Activated CD4-positive, alpha-beta T cell treated with anti-CD3 and anti-CD28 coated beads, Interleukin-2, amount 50 U/mL, for 4 hours (primary cell): ENCODE results near the gene KRTAP9-6.
"Not testable (repeated sequence)": the region's sequence is repeated elsewhere in the genome, so short reads cannot be mapped to it uniquely, and the experiment has no call there.

Experiments
- DNase-seq, 2 experiments: peaks; one replicate each; pipeline ENCODE4 v3.0.0-alpha.2; 2020

The KRTAP9-6 gene

DNA sequence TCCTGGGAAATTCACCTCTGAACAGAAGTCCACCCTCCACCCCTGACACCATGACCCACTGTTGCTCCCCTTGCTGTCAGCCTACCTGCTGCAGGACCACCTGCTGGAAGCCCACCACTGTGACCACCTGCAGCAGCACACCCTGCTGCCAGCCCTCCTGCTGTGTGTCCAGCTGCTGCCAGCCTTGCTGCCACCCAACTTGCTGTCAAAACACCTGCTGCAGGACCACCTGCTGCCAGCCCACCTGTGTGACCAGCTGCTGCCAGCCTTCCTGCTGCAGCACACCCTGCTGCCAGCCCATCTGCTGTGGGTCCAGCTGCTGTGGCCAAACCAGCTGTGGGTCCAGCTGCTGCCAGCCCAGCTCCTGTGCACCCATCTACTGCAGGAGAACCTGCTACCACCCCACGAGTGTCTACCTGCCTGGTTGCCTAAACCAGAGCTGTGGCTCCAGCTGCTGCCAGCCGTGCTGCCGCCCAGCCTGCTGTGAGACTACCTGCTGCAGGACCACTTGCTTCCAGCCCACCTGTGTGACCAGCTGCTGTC lies 10.5 kb downstream of the KRTAP9-6 start, which contains the start of gene KRTAP9-7:
TSS of gene KRTAP9-7 (plus strand) at position 51 of the 543 bp plus-strand sequence. CDS start at position 51, 0 bp downstream.
- not testable (repeated sequence) for DNase-seq

DNA sequence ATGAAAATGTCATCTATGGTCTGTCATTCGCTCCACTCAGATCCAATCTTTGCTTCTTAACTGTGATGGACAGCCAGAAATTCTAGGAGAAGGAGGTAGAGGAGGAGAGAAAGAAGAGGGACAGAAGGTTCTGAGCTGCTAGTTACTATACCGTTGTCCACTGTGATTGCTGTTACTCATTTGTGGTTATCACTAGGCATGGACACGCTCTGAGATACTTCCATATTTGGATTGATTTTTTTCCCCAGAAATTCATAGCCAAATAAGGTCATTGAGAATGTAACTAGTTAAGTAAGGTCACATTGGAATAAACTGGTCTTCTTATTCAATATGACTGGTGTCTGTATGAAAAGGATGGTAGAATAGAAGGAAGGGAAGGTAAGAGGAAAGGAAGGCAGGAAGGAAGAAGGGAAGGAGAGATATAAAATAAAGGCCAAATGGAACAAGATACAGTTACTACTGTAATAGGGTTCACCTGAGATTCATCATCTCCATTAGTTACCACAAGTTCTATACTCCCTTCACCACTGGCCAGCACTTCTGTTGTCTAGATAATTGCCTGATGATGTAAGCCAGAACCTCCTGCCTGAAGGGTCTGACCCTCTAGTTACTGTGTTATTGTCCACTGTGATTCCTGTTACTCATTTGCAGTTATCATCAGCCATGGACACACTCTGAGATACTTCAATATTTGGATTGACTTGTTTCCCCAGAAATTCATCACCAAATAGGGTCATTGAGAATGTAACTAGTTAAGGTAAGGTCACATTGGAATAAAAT lies 13.2 kb downstream of the KRTAP9-6 start:
- DNase-seq: no peak

DNA sequence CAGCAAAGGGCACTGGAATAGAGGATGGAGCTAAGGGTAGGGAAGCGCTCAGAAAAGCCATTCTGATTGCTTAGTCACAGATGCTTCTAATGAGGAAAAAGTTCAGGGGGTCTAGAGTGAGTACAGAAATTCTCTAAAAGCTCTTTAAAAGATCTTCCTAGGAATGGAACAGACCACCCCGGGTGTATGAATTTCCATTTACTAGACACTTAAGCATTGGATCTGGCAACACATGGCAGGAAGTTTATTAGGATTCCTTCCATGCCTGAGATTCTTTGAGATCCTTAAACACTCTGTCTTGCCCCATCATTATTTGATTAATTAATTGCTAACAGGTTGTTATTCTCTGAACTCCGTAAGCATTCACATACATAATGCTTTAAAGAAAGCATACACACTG lies 18.9 kb downstream of the KRTAP9-6 start:
- no peak for DNase-seq

DNA sequence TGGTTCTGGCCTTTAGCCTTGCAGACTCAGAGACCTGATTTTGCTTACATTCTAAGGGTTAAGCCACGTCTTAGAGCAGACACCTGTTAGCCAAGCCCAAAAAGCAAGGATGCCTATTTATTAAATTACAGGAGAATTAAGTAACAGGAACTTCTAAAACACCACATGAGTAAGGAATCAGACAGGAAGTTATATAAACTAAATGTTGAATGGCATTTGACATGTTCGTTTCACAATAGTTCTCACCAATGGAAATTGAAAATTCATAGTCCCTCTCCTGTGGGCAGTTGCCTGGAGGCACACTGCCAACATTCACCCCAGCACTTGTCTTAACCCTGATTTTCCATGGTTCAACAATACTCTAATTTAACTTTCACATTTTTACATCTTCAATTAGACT lies 19.4 kb downstream of the KRTAP9-6 start:
- no peak for DNase-seq

DNA sequence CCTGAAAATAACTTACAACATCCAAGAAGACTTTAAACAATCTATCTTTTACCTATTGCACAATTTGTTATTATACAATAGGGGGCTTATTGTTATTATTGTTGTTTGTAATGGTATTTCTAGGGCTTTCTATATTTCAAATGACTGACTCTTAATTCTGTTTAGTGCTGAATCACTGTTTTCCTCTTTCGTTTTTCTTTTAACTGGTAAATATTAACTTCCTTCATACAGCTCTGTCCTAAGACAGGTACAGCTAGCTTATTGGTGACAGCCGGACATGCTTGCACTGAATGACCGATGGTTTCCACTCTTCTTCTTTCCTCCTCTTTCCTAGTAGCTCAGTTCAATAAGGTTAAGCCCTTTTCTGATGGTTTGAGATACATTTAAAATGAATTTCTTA lies 21.9 kb downstream of the KRTAP9-6 start:
- no peak for DNase-seq

DNA sequence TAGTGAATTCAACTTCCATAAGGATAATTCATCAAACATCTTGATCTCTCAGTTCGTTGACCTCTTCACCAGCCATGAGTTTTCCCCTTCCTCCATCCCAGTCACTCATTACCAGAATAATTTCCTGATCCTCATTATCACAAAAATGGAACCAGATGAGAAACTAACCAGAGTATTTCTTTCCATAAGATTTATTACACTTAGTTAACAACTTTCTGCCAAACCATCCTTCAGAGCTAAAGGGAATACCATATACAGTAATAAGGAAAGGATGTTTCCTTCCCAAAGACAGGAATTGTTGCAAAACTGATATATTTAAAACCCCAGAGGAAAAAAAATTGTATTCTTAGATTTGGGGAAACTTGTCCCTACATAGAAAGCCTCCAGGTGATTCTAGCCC lies 28.8 kb downstream of the KRTAP9-6 start:
- no peak for DNase-seq

DNA sequence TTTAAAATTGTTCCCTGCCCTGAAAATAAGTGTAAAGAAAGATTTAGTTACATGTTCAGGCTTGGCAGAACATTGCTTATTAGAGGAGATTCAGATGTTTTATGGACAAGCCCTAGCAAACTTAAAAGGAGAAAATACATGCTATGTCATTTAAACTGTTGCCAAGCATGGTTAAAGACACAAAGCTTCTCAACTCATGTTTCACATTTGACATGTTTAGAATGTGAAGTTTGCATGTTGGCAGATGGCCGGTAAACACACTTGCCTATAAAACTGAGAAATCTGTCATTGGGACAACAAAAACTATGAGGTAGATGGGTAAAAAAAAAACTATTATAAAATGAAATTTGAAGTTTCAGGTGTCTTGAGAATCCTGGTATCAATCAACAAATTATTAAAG lies 31.7 kb downstream of the KRTAP9-6 start:
- DNase-seq: no peak

DNA sequence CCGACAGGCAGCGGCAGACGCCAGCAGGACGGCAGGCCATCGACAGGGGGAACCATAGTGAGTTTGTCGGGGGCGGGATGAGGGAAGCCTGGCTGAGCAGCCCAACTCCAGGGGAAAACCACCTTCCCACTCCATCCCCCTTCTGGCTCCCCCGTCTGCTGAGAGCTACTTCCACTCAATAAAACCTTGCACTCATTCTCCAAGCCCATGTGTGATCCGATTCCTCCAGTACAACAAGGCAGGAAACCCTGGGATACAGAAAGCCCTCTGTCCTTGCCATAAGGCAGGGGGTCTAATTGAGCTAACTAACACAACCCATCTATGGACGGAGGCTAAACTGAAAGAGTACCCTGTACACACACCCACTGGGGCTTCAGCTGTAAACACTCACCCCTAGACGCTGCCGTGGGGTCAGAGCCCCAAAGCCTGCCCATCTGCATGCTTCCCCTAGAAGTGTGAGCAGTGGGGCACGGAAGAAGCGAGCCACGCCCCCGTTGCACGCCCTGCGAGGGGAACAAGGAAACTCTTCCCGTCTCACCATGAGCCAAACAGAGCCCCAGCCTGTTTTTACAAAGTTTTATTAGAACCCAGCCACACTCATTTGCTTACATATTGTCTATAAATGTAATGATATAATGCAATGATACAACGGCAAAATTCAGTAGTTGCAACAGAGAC lies 33.4 kb downstream of the KRTAP9-6 start:
- no peak for DNase-seq

DNA sequence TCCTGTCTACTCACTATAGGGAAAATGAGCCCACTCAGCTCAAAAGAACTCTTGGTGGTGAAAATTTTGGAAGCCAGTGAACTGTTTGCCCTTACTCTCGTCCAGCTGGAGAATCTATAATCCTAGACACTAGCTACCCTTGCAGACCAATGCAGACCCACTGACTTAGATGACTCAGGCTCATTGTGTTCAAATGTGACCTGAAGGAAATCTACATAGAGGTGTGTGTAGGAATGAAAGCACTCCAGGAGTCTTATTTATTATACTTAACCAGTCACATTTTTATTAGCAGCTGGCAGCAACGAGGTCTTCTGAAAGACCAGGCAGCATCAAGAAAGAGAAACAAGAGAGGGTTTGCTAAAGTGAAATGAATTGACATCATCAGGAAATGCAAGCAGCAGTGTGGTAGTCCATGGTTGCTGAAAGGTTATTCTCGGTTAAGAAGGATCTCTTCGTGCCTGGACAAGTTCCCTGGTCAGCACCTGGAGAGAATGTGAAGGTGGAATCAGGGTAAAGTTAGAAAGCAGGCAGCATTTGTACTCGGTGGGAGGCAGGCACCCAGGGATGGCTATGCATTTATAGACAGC lies 36.1 kb downstream of the KRTAP9-6 start:
- DNase-seq: no peak

DNA sequence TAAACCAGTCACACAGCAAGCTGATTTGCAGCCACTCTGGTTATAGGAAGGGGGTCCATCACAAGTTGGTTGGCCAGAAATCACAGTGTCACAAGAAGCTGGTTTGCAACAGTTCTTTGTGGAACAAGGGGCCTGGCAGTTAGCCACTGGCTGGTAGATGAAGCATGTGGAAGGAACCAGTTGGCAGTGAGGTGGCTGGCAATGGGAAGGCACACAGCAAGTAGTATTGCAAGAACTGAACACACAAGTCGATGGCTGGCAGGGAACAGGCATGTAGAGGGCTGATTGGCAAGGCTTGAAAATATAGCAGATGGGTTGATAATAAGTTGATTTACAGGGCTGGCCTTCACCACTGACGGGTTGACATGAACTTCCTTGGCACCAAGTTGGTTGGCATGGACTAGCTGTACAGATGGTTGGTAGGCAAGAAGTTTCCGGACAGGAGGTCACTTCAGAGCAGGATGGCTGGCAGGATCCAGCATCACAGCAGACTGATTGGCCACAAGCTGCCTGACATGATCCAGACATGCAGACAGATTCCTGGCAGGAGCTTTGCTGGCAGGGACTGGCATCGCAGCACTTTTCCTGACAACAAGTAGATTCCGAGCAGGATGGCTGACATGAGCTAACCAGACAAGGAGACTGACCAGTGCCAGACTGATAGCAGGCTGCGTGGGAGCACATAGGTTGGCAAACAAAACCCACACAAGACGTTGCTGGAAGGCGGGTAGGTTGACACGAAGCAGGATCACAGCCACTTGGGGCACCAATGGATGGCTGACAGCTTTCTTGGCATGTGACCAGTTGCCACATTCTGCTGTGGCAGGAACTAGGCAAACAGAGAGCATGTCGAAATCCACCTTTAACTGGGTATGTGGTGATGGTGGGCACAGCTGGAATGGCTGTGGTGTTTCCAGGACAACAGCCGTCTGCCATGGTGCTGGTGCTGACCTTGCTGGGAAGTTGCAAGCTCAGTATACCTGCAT lies 37.0 kb downstream of the KRTAP9-6 start, which contains the start of gene KRTAP29-1:
TSS of gene KRTAP29-1 (minus strand) at position 936 of the 986 bp plus-strand sequence. CDS start at position 936, 0 bp downstream.
- DNase-seq: no peak

DNA sequence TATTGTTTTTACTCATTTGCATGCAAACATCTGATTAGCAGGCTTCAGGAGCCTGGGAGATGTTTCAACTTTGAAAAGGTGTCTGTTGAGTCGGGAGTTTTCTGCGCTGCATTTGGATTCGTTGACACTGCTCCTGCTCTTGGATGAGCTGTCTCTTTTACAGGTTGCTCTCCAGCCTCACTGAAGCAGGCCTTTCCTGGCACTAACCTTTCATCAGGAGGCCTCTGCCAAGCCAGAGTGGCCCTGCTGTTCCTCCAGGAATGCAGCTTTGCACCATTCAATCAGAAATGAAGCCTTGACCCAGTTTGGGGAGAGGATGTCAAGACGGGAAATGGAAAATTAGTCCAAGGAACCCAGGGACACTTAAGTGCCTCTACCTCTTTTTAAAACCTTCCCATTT lies 37.8 kb downstream of the KRTAP9-6 start:
- no peak for DNase-seq

DNA sequence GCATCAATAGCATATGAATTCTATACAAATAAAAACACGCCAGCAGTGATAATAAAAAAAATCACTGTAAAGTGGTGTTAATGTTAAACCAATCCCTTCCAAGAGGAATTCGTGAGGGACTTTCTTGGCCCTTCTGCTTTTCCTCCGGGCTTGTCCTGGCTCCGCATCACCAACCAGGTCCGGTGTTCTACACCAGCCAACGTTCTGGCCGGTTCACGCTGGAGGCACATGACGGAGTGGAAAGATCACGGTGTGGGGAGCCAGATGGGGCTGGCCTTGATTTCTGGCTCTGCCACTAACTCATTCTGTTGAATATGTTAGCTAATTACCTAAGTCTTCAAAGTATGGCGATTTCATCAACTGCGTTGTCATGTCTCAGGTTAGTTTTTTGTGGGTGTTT lies 38.9 kb downstream of the KRTAP9-6 start:
- DNase-seq: no peak

DNA sequence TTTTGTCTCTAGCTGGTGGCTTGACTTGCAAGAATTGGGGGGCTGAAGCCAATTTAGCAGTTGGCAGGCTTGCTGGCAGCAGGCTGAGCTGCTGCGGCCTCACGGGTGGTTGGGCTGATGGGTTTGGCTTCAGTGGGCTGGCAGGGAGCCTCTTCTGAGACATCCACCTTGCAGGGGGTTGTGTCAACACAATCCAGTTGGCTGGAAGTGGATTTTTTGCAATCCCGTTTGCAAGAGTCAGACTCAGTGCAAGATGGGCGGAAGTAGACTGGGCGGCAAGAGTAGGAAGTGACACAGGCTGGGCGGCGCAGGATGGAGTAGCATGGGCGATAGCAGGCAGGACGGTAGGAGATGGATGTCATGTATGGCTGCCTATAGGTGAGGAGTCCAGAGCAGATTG lies 42.5 kb downstream of the KRTAP9-6 start:
- no peak for DNase-seq

DNA sequence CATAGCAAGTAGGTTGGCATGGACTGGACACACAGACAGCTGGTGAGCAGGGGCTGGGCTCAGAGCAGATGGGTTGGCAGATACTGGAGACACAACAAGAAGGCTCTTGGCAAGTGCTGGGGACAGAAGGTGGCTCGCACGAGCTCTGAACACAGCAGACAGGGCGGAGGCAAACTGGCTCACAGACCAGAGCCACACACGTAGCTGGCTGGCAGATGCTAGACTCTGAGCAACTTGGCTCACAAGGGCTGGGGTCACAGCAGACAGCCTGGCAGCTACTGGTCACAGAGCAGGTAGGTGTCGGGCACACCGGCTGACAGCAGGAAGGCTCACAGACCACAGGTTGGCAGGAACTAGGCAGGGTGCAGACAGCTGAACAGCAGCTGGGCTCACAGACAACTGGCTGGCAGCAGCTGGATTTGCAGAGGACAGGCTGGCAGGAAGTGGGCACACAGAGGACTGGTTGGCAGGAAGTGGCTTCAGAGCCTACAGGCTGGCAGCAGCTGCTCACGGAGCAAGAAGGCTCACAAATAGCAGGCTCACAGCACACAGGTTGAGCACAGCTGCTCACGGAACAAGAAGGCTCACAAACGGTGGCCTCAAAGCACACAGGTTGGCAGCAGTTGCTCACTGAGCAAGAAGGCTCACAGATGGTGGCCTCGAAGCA lies 43.2 kb downstream of the KRTAP9-6 start:
- peak; percentile 41 to 51 for DNase-seq

DNA sequence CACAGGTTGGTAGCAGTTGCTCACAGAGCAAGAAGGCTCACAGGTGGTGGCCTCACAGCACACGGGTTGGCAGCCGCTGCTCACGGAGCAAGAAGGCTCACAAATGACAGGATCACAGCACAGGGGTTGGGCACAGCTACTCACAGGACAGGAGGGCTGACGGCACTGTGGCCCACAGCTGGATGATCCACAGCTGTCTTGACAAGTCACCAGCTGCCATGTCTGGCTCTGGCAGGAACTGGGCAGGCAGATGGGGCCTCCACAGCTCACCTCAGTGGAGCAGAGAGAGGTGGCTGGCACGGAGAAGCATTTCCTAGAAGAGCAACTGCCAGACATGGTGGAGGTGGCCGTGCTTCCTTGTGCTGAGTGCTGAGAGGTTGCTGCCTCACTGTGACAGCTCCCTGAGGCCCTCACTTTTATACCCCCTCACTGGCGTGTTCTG lies 43.8 kb downstream of the KRTAP9-6 start, which contains the start of gene KRTAP16-1:
TSS of gene KRTAP16-1 (minus strand) at position 392 of the 442 bp plus-strand sequence. CDS start at position 336, 56 bp downstream.
- DNase-seq: peak; percentile 24 to 33

DNA sequence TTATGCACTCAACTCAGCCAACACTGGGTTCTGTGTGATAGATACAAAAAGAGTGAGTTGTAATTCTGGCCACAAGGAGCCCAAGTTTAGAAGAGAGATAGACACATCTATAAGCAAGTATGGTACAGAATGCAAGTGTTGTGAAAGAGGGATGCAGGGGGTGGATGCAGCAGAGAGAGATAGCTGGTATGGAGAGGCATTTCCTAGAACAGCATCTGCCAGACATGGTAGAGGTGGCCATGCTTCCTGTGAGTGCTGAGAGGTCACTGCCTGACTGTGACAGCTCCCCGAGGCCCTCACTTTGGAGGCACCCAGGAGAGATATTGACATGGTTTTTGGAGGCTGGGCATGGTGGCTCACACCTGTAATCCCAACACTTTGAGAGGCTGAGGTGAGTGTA lies 45.9 kb downstream of the KRTAP9-6 start:
- DNase-seq: no peak

DNA sequence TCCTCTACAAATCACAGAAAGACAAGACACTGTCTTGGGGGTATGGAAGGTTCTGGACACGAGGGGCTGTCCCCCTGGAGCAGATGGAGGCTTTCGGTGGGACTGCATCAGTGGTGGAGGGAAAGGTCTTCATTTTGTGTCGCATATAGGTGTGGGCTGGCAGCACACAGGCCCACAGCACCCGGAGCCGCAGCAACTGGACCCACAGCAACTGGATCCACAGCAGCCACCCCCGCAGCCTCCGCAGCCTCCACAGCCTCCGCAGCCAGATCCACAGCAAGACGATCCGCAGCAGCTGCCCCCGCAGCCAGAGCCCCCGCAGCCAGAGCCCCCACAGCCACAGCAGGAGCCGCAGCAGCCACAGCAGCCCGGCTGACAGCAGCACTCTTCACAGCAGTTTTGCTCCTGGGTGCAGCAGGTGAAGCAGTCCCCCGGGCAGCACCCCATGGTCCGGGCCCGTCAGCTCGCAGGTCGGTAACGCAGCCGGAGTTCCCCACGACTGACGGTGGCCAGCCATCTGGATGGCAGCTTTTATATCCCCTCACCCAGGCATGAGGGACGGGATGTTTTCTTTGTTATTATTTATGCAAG lies 50.1 kb downstream of the KRTAP9-6 start, which contains the start of gene KRTAP17-1:
TSS of gene KRTAP17-1 (minus strand) at position 507 of the 591 bp plus-strand sequence. CDS start at position 447, 60 bp downstream.
- no peak for DNase-seq
